SJCRH30 (cell line): ENCODE data around the gene MBD3L5. TPM values are rescaled to one million over a fixed set of nuclear protein-coding genes. Genes with fewer than 3 reads are reported as not detected.
"Not testable (repeated sequence)": the region's sequence is repeated elsewhere in the genome, so short reads cannot be mapped to it uniquely, and the experiment has no call there.

Source experiments
- DNase-seq, 2 experiments: peaks; one replicate each; pipeline ENCODE4 v3.0.0-alpha.2; 2015 to 2020
- H3K27ac ChIP-seq: fragments of 250-450 bp; sonication (Bioruptor Pico); 2 replicates; pipeline ENCODE4 v1.5.1; 2020; ENCODE audit warnings: mild to moderate bottlenecking, moderate library complexity
- H3K27me3 ChIP-seq: fragments of 250-450 bp; sonication (Bioruptor Pico); 2 replicates; pipeline ENCODE4 v1.5.1; 2020; ENCODE audit warnings: mild to moderate bottlenecking, moderate library complexity
- H3K36me3 ChIP-seq: fragments of 250-450 bp; sonication (Bioruptor Pico); 2 replicates; pipeline ENCODE4 v1.5.1; 2020; ENCODE audit warnings: mild to moderate bottlenecking, moderate library complexity
- H3K4me1 ChIP-seq: fragments of 250-450 bp; sonication (Bioruptor Pico); 2 replicates; pipeline ENCODE4 v1.5.1; 2020; ENCODE audit warnings: mild to moderate bottlenecking, moderate library complexity
- H3K4me3 ChIP-seq: fragments of 250-450 bp; sonication (Bioruptor Pico); 2 replicates; pipeline ENCODE4 v1.5.1; 2020; ENCODE audit warnings: mild to moderate bottlenecking, moderate library complexity
- H3K9me3 ChIP-seq: fragments of 250-450 bp; sonication (Bioruptor Pico); replicated peaks from 2 replicates; pipeline ENCODE4 v1.5.1; 2020; ENCODE audit warnings: mild to moderate bottlenecking, moderate library complexity
- total RNA-seq: library from RNA; depleted of rRNA; stranded (reverse); fragments of >200 nt; shearing (Covaris generic); gene quantifications from 2 replicates; pipeline ENCODE4 v1.2.3, GENCODE V29; 2014; rRNA removed

The MBD3L5 gene
- total RNA-seq, result not detected in 2 replicates

- not testable (repeated sequence) for H3K4me1 ChIP-seq, H3K27ac ChIP-seq, H3K4me3 ChIP-seq, H3K36me3 ChIP-seq, DNase-seq, H3K27me3 ChIP-seq, H3K9me3 ChIP-seq
Observed at GRCh38 chr19:7030278-7030677, at the start of gene MBD3L5. MBD3L5 (plus strand) TSS chr19:7030578; CDS start chr19:7030612, 34 bp downstream.

GRCh38 chr19:6983448-6983847 is 46.9 kb upstream of the MBD3L5 start:
- no peaks in the 10 kb centered on the region for H3K27me3 ChIP-seq
- no peak overlapping the region for H3K27ac ChIP-seq
- no peak overlapping the region for H3K4me3 ChIP-seq
- DNase-seq, result no peak
- H3K4me1 ChIP-seq, result no peaks in the 10 kb centered on the region
- H3K9me3 ChIP-seq, result no peaks in the 10 kb centered on the region
- H3K36me3 ChIP-seq, result no peaks in the 10 kb centered on the region

GRCh38 chr19:6987850-6988249 is 42.5 kb upstream of the MBD3L5 start:
- Histone ChIP-seq H3K9me3 (no peaks in the 10 kb centered on the region), H3K36me3 (no peaks in the 10 kb centered on the region)

GRCh38 chr19:6988257-6988656 is 42.1 kb upstream of the MBD3L5 start:
- DNase-seq, result no peak
- no peak overlapping the region for H3K27ac ChIP-seq
- no peaks in the 10 kb centered on the region for H3K4me1 ChIP-seq
- H3K4me3 ChIP-seq, result no peak overlapping the region
- no peaks in the 10 kb centered on the region for H3K27me3 ChIP-seq
- H3K9me3 ChIP-seq, result no peaks in the 10 kb centered on the region
- H3K36me3 ChIP-seq, result no peaks in the 10 kb centered on the region

More at GRCh38 chr19:6987850-6988249, 42.5 kb upstream of the MBD3L5 start:
- no peak overlapping the region for H3K4me3 ChIP-seq
- H3K4me1 ChIP-seq, result no peaks in the 10 kb centered on the region
- no peaks in the 10 kb centered on the region for H3K27me3 ChIP-seq
- DNase-seq, result no peak
- no peak overlapping the region for H3K27ac ChIP-seq

GRCh38 chr19:6995054-6995453 is 35.3 kb upstream of the MBD3L5 start:
- Histone ChIP-seq H3K4me1 (no peaks in the 10 kb centered on the region), H3K4me3 (no peak overlapping the region), H3K27ac (no peak overlapping the region), H3K27me3 (no peaks in the 10 kb centered on the region), H3K36me3 (no peaks in the 10 kb centered on the region), H3K9me3 (no peaks in the 10 kb centered on the region)
- no peak for DNase-seq

- Histone ChIP-seq H3K36me3 (no peaks in the 10 kb centered on the region), H3K27ac (no peak overlapping the region), H3K27me3 (no peaks in the 10 kb centered on the region), H3K4me3 (no peak overlapping the region), H3K9me3 (no peaks in the 10 kb centered on the region), H3K4me1 (no peaks in the 10 kb centered on the region)
- no peak for DNase-seq
Observed at GRCh38 chr19:6996810-6997209, 33.6 kb upstream of the MBD3L5 start.

- Histone ChIP-seq H3K27ac (no peak overlapping the region), H3K4me3 (no peak overlapping the region), H3K9me3 (no peaks in the 10 kb centered on the region), H3K27me3 (no peaks in the 10 kb centered on the region), H3K36me3 (no peaks in the 10 kb centered on the region), H3K4me1 (no peaks in the 10 kb centered on the region)
- DNase-seq, result no peak
Observed at GRCh38 chr19:6997679-6998445, 32.5 kb upstream of the MBD3L5 start.

GRCh38 chr19:6999933-7000332 is 30.4 kb upstream of the MBD3L5 start:
- no peak for DNase-seq
- no peak overlapping the region for H3K27ac ChIP-seq
- no peaks in the 10 kb centered on the region for H3K36me3 ChIP-seq
- no peaks in the 10 kb centered on the region for H3K4me1 ChIP-seq
- no peaks in the 10 kb centered on the region for H3K27me3 ChIP-seq
- no peaks in the 10 kb centered on the region for H3K9me3 ChIP-seq
- H3K4me3 ChIP-seq, result no peak overlapping the region

GRCh38 chr19:7000333-7000732 is 30.0 kb upstream of the MBD3L5 start:
- Histone ChIP-seq H3K27ac (no peak overlapping the region), H3K4me1 (no peaks in the 10 kb centered on the region), H3K9me3 (no peaks in the 10 kb centered on the region), H3K36me3 (no peaks in the 10 kb centered on the region), H3K27me3 (no peaks in the 10 kb centered on the region), H3K4me3 (no peak overlapping the region)
- no peak for DNase-seq

GRCh38 chr19:7000816-7001215 is 29.6 kb upstream of the MBD3L5 start:
- Histone ChIP-seq H3K4me1 (no peaks in the 10 kb centered on the region), H3K4me3 (no peak overlapping the region), H3K36me3 (no peaks in the 10 kb centered on the region), H3K9me3 (no peaks in the 10 kb centered on the region), H3K27ac (no peak overlapping the region), H3K27me3 (no peaks in the 10 kb centered on the region)
- no peak for DNase-seq

GRCh38 chr19:7004313-7004931 is 26.0 kb upstream of the MBD3L5 start:
- Histone ChIP-seq H3K27ac (no peak overlapping the region), H3K36me3 (no peaks in the 10 kb centered on the region), H3K9me3 (no peaks in the 10 kb centered on the region), H3K4me1 (no peaks in the 10 kb centered on the region), H3K27me3 (no peaks in the 10 kb centered on the region), H3K4me3 (no peak overlapping the region)
- no peak for DNase-seq

- no peak for DNase-seq
- Histone ChIP-seq H3K27ac (no peak overlapping the region), H3K9me3 (no peaks in the 10 kb centered on the region), H3K36me3 (no peaks in the 10 kb centered on the region), H3K4me1 (no peaks in the 10 kb centered on the region), H3K27me3 (no peaks in the 10 kb centered on the region), H3K4me3 (no peak overlapping the region)
Observed at GRCh38 chr19:7006135-7006704, 24.2 kb upstream of the MBD3L5 start.

- H3K36me3 ChIP-seq, result no peaks in the 10 kb centered on the region
- H3K4me3 ChIP-seq, result no peak overlapping the region
- H3K9me3 ChIP-seq, result no peaks in the 10 kb centered on the region
- DNase-seq, result no peak
- H3K27ac ChIP-seq, result no peak overlapping the region
- no peaks in the 10 kb centered on the region for H3K27me3 ChIP-seq
- no peaks in the 10 kb centered on the region for H3K4me1 ChIP-seq
Observed at GRCh38 chr19:7007859-7008258, 22.5 kb upstream of the MBD3L5 start.

- Histone ChIP-seq H3K27ac (no peak overlapping the region), H3K9me3 (no peaks in the 10 kb centered on the region), H3K27me3 (no peaks in the 10 kb centered on the region), H3K36me3 (no peaks in the 10 kb centered on the region), H3K4me3 (no peak overlapping the region), H3K4me1 (no peaks in the 10 kb centered on the region)
- peak; percentile 7 to 9 for DNase-seq
Observed at GRCh38 chr19:7010722-7011593, 19.4 kb upstream of the MBD3L5 start.

GRCh38 chr19:7013678-7014077 is 16.7 kb upstream of the MBD3L5 start:
- no peaks in the 10 kb centered on the region for H3K27me3 ChIP-seq
- H3K4me1 ChIP-seq, result no peaks in the 10 kb centered on the region
- H3K4me3 ChIP-seq, result no peak overlapping the region
- H3K27ac ChIP-seq, result no peak overlapping the region
- H3K9me3 ChIP-seq, result no peaks in the 10 kb centered on the region
- H3K36me3 ChIP-seq, result no peaks in the 10 kb centered on the region
- DNase-seq, result no peak
